Transverse colon (tissue), 4 donors: ENCODE data around the gene ULK4.

ENCODE experiments used
- CTCF ChIP-seq, 5 experiments: fragments of 200-600 bp in 3 of 5; fragments of 450-650 bp in 2 of 5; sonication (generic) in 3 of 5; IDR thresholded peaks; 1 replicate in 2 of 5; 2 replicates in 3 of 5; pipeline ENCODE4 v1.5.1; 2016 to 2017; ENCODE audit warnings: antibody characterized with exemption in 5 of 5, inconsistent platforms in 3 of 5, mild to moderate bottlenecking in 2 of 5, moderate library complexity in 1 of 5
- POLR2AphosphoS5 ChIP-seq, 3 donors: sonication (generic); formaldehyde crosslinking; IDR thresholded peaks; one replicate each; pipeline ENCODE4 v1.6.1; 2016; ENCODE audit warnings: antibody characterized with exemption in 3 of 3

- TF ChIP-seq POLR2AphosphoS5 (IDR thresholded peaks at IDR 0.05): no peak
- no peak for TF ChIP-seq CTCF (IDR thresholded peaks at IDR 0.05)
Observed at GRCh38 chr3:41243183-41243582, 718.7 kb downstream of the ULK4 start.
